ENCODE results near the gene RCAN2.

Gene RCAN2

GRCh38 chr6:46262928-46263706, 228.1 kb downstream of the RCAN2 start:
- peak; percentile 33 for DNase-seq (ENCODE audit: low read depth)
- no peak for TF ChIP-seq CTCF (conservative IDR thresholded peaks at IDR 0.05; ENCODE audit: low read length)
- H3K4me3 ChIP-seq (ENCODE audit: low read length): no peak overlapping the region

GRCh38 chr6:46258249-46258648, 233.0 kb downstream of the RCAN2 start:
- no peak for TF ChIP-seq CTCF (conservative IDR thresholded peaks at IDR 0.05; ENCODE audit: low read length)
- no peak for DNase-seq (ENCODE audit: low read depth)
- H3K4me3 ChIP-seq (ENCODE audit: low read length): no peak overlapping the region

- DNase-seq (ENCODE audit: low read depth): no peak
- TF ChIP-seq CTCF (conservative IDR thresholded peaks at IDR 0.05; ENCODE audit: low read length): no peak
- no peak overlapping the region for H3K4me3 ChIP-seq (ENCODE audit: low read length)
Measured at GRCh38 chr6:46255528-46255927, 235.7 kb downstream of the RCAN2 start.

GRCh38 chr6:46254946-46255345, 236.3 kb downstream of the RCAN2 start:
- DNase-seq (ENCODE audit: low read depth): no peak
- TF ChIP-seq CTCF (conservative IDR thresholded peaks at IDR 0.05; ENCODE audit: low read length): no peak
- H3K4me3 ChIP-seq (ENCODE audit: low read length): no peak overlapping the region

- H3K4me3 ChIP-seq (ENCODE audit: low read length): no peak overlapping the region
- peak; percentile 81 for DNase-seq (ENCODE audit: low read depth)
- TF ChIP-seq CTCF (conservative IDR thresholded peaks at IDR 0.05; ENCODE audit: low read length): no peak
Measured at GRCh38 chr6:46254331-46254730, 236.9 kb downstream of the RCAN2 start.

- no peak for DNase-seq (ENCODE audit: low read depth)
- H3K4me3 ChIP-seq (ENCODE audit: low read length): no peak overlapping the region
- no peak for TF ChIP-seq CTCF (conservative IDR thresholded peaks at IDR 0.05; ENCODE audit: low read length)
Measured at GRCh38 chr6:46251583-46252339, 239.5 kb downstream of the RCAN2 start.

GRCh38 chr6:46248143-46248542, 243.1 kb downstream of the RCAN2 start:
- no peak for DNase-seq (ENCODE audit: low read depth)
- no peak for TF ChIP-seq CTCF (conservative IDR thresholded peaks at IDR 0.05; ENCODE audit: low read length)
- H3K4me3 ChIP-seq (ENCODE audit: low read length): no peak overlapping the region

Data from AG10803 (cell line).